Measurements from ENCODE around the gene OR51M1.
A peak's percentile ranks its signal among the peaks of the same experiment; 100 is the strongest.
"Not testable (repeated sequence)": the region's sequence is repeated elsewhere in the genome, so short reads cannot be mapped to it uniquely, and the experiment has no call there.

The OR51M1 gene, protein sequence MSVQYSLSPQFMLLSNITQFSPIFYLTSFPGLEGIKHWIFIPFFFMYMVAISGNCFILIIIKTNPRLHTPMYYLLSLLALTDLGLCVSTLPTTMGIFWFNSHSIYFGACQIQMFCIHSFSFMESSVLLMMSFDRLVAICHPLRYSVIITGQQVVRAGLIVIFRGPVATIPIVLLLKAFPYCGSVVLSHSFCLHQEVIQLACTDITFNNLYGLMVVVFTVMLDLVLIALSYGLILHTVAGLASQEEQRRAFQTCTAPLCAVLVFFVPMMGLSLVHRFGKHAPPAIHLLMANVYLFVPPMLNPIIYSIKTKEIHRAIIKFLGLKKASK

DNA sequence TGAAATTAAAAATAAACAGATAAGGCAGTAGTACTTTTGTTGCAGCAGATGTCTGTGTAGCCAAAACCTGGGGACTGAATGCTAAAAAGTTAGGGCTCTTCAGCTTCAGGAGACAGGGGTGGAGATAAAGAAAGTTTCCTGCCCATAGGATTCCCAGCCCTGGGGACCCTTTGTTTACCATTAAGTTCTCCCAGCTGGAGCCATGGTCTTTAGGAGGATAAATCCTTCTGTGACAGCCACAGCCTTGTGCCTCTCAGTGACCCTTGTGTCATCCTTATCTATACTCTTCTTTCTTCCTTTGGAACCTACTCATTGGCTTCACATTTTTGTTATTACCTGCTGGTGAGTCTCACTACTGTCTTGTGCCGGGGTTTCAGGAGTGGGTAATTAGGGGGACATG lies at the start of gene OR51M1:
Gene OR51M1, plus strand, starts transcription at position 237 of the 400 bp plus-strand sequence. CDS start 5,587 bp downstream, outside the sequence.
- FAIRE-seq (no peak), DNase-seq (ENCODE audit: extremely low spot score, insufficient read length, low read depth) (no peak)

DNA sequence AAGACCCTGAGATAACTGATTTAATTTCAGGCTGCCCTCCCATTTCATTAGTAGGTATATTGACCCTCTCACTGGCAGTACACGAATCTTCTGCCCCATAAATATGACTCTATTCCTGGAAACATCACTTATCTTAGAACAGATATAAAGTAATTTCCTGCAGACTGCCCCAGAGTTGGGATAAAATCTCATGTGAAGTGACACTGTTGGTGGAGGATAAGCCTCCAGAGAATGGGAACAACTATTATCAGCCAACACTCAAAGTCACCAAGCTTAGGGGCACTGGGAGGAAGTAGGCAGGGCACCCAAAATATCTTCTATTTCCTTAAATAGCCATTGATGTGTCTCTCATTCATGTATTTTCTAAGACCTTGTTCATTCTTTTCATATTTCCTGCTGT lies 48.4 kb upstream of the OR51M1 start:
- FAIRE-seq (no peak), DNase-seq (ENCODE audit: extremely low spot score, insufficient read length, low read depth) (no peak)

- DNase-seq (ENCODE audit: extremely low spot score, insufficient read length, low read depth) = no peak
- FAIRE-seq = no peak
Measured at GRCh38 chr11:5336331-5336730, 47.3 kb upstream of the OR51M1 start.

- not testable (repeated sequence) for DNase-seq (ENCODE audit: extremely low spot score, insufficient read length, low read depth)
- FAIRE-seq = peak; percentile 64
Measured at GRCh38 chr11:5337253-5337652, 46.4 kb upstream of the OR51M1 start.

DNA sequence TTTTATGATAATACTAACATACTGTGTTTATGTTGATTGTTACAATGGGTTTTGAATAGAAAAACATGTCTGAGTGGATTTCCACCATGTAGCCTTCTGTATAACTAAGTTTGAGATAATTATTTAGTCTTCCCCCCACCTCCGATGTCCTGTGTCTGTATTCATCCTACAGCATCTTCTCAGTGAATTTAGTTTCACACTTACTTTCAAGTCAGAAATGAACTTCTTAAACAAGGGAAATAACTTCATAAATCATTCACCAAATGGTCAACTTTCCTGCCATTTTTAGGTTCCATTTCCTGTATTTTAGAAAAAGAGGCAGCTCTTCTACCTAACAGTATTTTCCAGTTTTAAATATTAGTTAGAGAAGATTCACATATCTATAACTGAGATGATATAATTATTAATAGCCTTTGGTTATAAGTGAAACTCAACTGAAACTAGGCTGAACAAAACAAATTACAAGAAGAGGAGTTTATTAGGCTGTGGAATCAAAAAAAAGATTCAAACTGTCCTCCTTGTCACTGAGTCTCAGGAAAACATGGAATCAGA lies 43.8 kb upstream of the OR51M1 start:
- peak; percentile 87 for FAIRE-seq
- peak; percentile 9 for DNase-seq (ENCODE audit: extremely low spot score, insufficient read length, low read depth)

GRCh38 chr11:5343474-5344335 lies 39.9 kb upstream of the OR51M1 start, which contains the start of gene OR51B5:
OR51B5 (minus strand) TSS chr11:5343524; CDS start chr11:5343524, 0 bp downstream.
- FAIRE-seq (peak; percentile 38), DNase-seq (ENCODE audit: extremely low spot score, insufficient read length, low read depth) (no peak)

DNA sequence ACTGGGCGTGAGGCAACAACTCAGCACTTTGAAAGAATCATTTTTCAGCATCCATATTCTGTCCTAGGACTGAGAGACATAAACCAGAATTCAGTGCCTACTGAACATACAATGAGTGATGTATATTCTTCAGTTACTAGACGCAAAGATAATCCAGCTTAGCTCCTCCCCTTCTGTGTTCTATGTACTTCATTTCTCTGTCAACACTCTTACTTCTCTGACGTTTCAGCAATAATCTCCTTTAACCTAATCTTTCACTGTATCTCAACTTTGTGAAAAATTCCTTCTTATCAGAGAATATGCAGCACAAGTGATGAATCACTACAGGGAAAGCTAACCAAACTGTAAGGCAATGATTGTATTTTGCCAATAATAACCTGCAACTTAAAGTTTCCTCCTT lies 37.8 kb upstream of the OR51M1 start:
- no peak for FAIRE-seq
- DNase-seq (ENCODE audit: extremely low spot score, insufficient read length, low read depth) = no peak

DNA sequence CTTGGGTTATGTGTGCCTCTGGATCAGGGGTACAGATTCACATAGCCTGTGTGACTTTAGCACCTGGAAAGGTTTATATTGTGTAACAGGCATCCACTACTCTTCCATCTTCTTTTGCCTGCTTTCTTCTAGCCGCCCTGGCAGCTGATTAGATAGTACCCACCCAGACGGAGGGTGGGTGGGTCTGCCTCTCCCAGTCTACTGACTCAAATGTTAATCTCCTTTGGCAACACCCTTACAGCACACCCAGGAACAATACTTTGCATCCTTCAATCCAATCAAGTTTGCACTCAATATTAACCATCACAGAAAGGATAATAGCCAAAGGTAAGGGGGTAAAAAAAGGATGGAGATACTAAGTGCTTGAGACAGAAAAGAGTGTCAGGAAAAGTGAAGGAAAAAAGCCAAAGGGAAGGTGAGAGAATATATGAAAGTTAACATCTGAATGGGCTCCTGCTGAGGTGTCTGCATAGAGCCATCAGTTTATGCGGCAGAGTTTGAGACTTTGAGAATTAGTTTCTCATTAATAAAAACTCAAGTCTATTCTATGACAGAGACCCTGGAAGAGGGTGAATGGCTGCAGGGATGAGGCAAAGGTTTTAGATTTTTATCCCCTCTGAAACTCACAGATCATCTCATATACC lies 34.9 kb upstream of the OR51M1 start:
- FAIRE-seq (no peak), DNase-seq (ENCODE audit: extremely low spot score, insufficient read length, low read depth) (no peak)

GRCh38 chr11:5349550-5349949 lies 34.1 kb upstream of the OR51M1 start:
- DNase-seq (ENCODE audit: extremely low spot score, insufficient read length, low read depth) (no peak), FAIRE-seq (no peak)

GRCh38 chr11:5351208-5351607 lies 32.4 kb upstream of the OR51M1 start, which contains the start of gene OR51B6:
OR51B6 (plus strand) TSS chr11:5351508; CDS start chr11:5351508, 0 bp downstream.
- FAIRE-seq = no peak

GRCh38 chr11:5356031-5356430 lies 27.6 kb upstream of the OR51M1 start:
- FAIRE-seq; DNase-seq (ENCODE audit: extremely low spot score, insufficient read length, low read depth): not testable (repeated sequence)

More at GRCh38 chr11:5351208-5351607, 32.4 kb upstream of the OR51M1 start, which contains the start of gene OR51B6:
- no peak for DNase-seq (ENCODE audit: extremely low spot score, insufficient read length, low read depth)

GRCh38 chr11:5362017-5362625 lies 21.5 kb upstream of the OR51M1 start:
- no peak for FAIRE-seq

GRCh38 chr11:5363679-5364078 lies 19.9 kb upstream of the OR51M1 start:
- no peak for FAIRE-seq

More at GRCh38 chr11:5362017-5362625, 21.5 kb upstream of the OR51M1 start:
- DNase-seq (ENCODE audit: extremely low spot score, insufficient read length, low read depth) = no peak

DNA sequence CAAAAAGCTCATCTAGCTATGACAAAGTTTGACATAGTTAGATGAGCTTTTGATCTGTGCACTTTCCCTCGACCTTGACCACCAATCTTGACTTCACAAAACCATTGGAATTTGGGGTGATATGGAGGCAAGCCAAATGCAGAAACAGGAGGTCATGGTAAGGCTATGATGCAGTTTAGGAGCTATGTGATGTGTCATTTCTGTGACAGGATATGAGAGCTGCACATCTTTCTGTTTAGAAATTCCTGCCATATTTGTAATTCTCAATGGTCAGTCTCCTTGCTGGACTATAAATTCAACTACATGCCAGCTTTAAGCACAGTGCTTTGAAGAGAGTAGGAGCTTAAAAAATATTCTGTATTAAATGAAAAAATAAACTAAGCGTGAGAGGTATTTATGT lies 19.4 kb upstream of the OR51M1 start:
- no peak for FAIRE-seq
- DNase-seq (ENCODE audit: extremely low spot score, insufficient read length, low read depth) = no peak

More at GRCh38 chr11:5363679-5364078, 19.9 kb upstream of the OR51M1 start:
- DNase-seq (ENCODE audit: extremely low spot score, insufficient read length, low read depth) = no peak

GRCh38 chr11:5366365-5366764 lies 17.2 kb upstream of the OR51M1 start:
- not testable (repeated sequence) for DNase-seq (ENCODE audit: extremely low spot score, insufficient read length, low read depth); FAIRE-seq

DNA sequence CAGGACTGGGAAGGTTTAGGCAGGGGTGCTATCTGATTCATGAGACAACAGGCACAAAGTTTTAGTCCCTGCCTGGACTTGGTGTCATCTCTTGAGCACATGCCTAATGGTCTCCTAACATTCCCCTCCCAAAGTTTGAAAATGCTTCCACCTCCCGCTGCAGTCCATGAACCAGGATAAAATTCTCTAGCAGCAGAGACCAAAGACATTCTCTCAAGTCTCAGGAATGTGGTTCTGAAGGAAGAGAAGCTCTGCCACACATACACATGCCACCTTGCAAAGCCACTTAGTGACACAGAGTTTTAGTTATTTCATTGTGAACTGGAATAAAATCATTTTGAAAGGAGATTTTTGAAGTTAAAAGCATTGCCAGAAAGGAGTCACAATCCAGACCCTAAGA lies 16.8 kb upstream of the OR51M1 start:
- DNase-seq (ENCODE audit: extremely low spot score, insufficient read length, low read depth) (no peak), FAIRE-seq (no peak)

DNA sequence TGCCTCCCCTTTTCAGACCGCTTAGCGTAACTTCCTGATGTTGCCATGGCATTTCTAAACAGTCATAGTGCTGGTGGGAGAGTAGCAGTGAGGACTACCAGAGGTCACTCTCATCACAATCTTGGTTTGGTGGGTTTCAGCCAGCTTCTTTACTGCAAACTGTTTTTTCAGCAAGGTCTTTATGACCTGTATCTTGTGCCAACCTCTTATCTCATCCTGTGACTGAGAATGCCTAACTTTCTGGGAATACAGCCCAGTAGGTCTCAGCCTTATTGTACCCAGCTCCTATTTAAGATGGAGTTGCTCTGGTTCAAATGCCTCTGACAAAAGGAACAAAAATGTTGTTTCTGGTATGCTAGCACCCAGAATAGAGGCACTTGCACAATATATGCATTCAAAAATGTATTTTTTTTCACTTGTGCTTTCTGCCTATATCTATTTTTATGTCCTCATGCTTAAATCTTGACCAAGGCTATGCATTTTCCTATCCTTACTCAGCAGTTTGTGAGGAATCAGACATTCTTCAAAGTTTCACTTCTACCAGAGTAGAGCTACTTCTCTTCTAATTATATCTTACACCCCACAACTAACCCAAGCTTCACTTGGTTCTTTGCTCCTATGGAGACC lies 16.1 kb upstream of the OR51M1 start:
- FAIRE-seq (no peak), DNase-seq (ENCODE audit: extremely low spot score, insufficient read length, low read depth) (no peak)

GRCh38 chr11:5368502-5369043 lies 15.0 kb upstream of the OR51M1 start:
- FAIRE-seq = peak; percentile 70
- no peak for DNase-seq (ENCODE audit: extremely low spot score, insufficient read length, low read depth)

DNA sequence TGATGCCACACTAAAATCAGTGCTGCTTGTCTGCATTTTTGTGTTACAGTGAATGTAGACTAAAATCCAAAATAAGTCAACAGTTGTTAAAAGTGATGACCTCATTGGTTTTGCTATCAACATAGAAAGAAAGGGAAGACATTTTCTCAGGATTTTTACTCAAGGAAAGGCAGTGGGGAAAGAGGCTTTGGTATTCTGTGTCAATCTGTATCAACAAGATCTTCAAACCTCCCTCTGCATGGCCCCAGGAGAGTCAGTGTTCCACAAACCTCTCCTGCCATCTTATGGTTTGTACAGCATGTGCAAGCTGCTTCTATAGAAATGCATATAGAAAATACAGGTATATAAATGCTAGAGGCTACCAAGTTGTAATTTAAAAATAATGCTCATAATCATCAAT lies 13.8 kb upstream of the OR51M1 start:
- FAIRE-seq = peak; percentile 63
- DNase-seq (ENCODE audit: extremely low spot score, insufficient read length, low read depth) = peak; percentile 12

Data from GM18507 (cell line).